Testis (tissue), 2 donors: ENCODE results near the gene ZC3H4.

ENCODE experiments used
- CTCF ChIP-seq, 3 experiments: fragments of 450-650 bp in 2 of 3; fragments of 200-600 bp in 1 of 3; sonication (generic) in 1 of 3; IDR thresholded peaks; one replicate each; pipeline ENCODE4 v1.5.1; 2016 to 2019; ENCODE audit warnings: antibody characterized with exemption in 3 of 3, mild to moderate bottlenecking in 2 of 3, moderate library complexity in 1 of 3
- POLR2A ChIP-seq: fragments of 450-650 bp; IDR thresholded peaks from one replicate; pipeline ENCODE4 v1.6.1; 2017; ENCODE audit warnings: antibody characterized with exemption, mild to moderate bottlenecking, moderate library complexity

- TF ChIP-seq CTCF (IDR thresholded peaks at IDR 0.05) (no peak), POLR2A (no peak)
Observed at GRCh38 chr19:47067215-47067847, 46.2 kb downstream of the ZC3H4 start.
